H9 (cell line): ENCODE results near the gene SCAF4. TPM values are rescaled to one million over a fixed set of nuclear protein-coding genes. Genes with fewer than 3 reads are reported as not detected.

Experiments used
- DNase-seq: peaks from one replicate; pipeline ENCODE4 v3.0.0-alpha.2; 2017
- H2AFZ ChIP-seq: one replicate; pipeline ENCODE4 v1.6.1; 2013; ENCODE audit warnings: mild to moderate bottlenecking, low read length, control low read depth, moderate library complexity
- H2AK5ac ChIP-seq: 2 replicates; pipeline ENCODE4 v1.6.1; 2013; ENCODE audit warnings: low read length, control low read depth, mixed read lengths; ENCODE audit not compliant: insufficient read length
- H2BK120ac ChIP-seq: one replicate; pipeline ENCODE4 v1.6.1; 2013; ENCODE audit warnings: low read depth, mild to moderate bottlenecking, low read length, control low read depth, inconsistent platforms; ENCODE audit not compliant: poor library complexity, severe bottlenecking
- H2BK12ac ChIP-seq: 2 replicates; pipeline ENCODE4 v1.6.1; 2013; ENCODE audit warnings: low read length, control low read depth, mixed read lengths, low read depth; ENCODE audit not compliant: insufficient read length
- H2BK15ac ChIP-seq: 2 replicates; pipeline ENCODE4 v1.6.1; 2013; ENCODE audit warnings: low read depth, low read length, control low read depth
- H2BK20ac ChIP-seq: one replicate; pipeline ENCODE4 v1.6.1; 2013; ENCODE audit warnings: low read depth, mild to moderate bottlenecking, low read length, control low read depth, inconsistent platforms; ENCODE audit not compliant: poor library complexity, severe bottlenecking
- H2BK5ac ChIP-seq: 2 replicates; pipeline ENCODE4 v1.6.1; 2013; ENCODE audit warnings: low read length, control low read depth, mixed read lengths; ENCODE audit not compliant: insufficient read length
- H3K14ac ChIP-seq: 2 replicates; pipeline ENCODE4 v1.6.1; 2013; ENCODE audit warnings: low read length, control low read depth; ENCODE audit not compliant: insufficient read depth
- H3K18ac ChIP-seq: 2 replicates; pipeline ENCODE4 v1.6.1; 2013; ENCODE audit warnings: low read depth, mild to moderate bottlenecking, mixed read lengths, low read length, control low read depth; ENCODE audit not compliant: insufficient read length
- H3K23ac ChIP-seq: 2 replicates; pipeline ENCODE4 v1.6.1; 2013; ENCODE audit warnings: low read length, control low read depth, mixed read lengths, low read depth; ENCODE audit not compliant: insufficient read length
- H3K23me2 ChIP-seq: 2 replicates; pipeline ENCODE4 v1.6.1; 2013; ENCODE audit warnings: low read depth, mild to moderate bottlenecking, mixed read lengths, low read length, control low read depth; ENCODE audit not compliant: insufficient read length, poor library complexity, severe bottlenecking
- H3K27ac ChIP-seq: 2 replicates; pipeline ENCODE4 v1.5.1; 2013; ENCODE audit warnings: low read length, control low read depth, mixed read lengths, low read depth; ENCODE audit not compliant: insufficient read length
- H3K27me3 ChIP-seq: 2 replicates; pipeline ENCODE4 v1.6.1; 2013; ENCODE audit warnings: low read length, control low read depth, inconsistent platforms; ENCODE audit not compliant: insufficient read depth
- H3K4ac ChIP-seq: 2 replicates; pipeline ENCODE4 v1.6.1; 2013; ENCODE audit warnings: low read depth, mild to moderate bottlenecking, control low read depth, inconsistent platforms, low read length, moderate library complexity
- H3K4me1 ChIP-seq: 2 replicates; pipeline ENCODE4 v1.6.1; 2013; ENCODE audit warnings: low read length, control low read depth, inconsistent platforms; ENCODE audit not compliant: insufficient read depth
- H3K4me2 ChIP-seq: 2 replicates; pipeline ENCODE4 v1.6.1; 2013; ENCODE audit warnings: low read length, control low read depth, mixed read lengths; ENCODE audit not compliant: insufficient read length, insufficient read depth
- H3K56ac ChIP-seq: 2 replicates; pipeline ENCODE4 v1.6.1; 2013; ENCODE audit warnings: low read depth, mild to moderate bottlenecking, mixed read lengths, low read length, control low read depth; ENCODE audit not compliant: insufficient read length
- H3K79me1 ChIP-seq: 2 replicates; pipeline ENCODE4 v1.6.1; 2013; ENCODE audit warnings: low read depth, mild to moderate bottlenecking, moderate library complexity, low read length, control low read depth, inconsistent platforms; ENCODE audit not compliant: insufficient read depth, poor library complexity, severe bottlenecking
- H3K79me2 ChIP-seq: 2 replicates; pipeline ENCODE4 v1.6.1; 2013; ENCODE audit warnings: low read length, control low read depth, inconsistent platforms; ENCODE audit not compliant: insufficient read depth
- H3K9ac ChIP-seq: 2 replicates; pipeline ENCODE4 v1.6.1; 2013; ENCODE audit warnings: low read length, control low read depth, mixed read lengths; ENCODE audit not compliant: insufficient read length; ENCODE audit errors: extremely low read depth
- H3K9me3 ChIP-seq: one replicate; pipeline ENCODE4 v1.6.1; 2013; ENCODE audit warnings: low read depth, low read length, inconsistent platforms; ENCODE audit not compliant: control insufficient read depth
- H3T11ph ChIP-seq: one replicate; pipeline ENCODE4 v1.6.1; 2013; ENCODE audit warnings: mild to moderate bottlenecking, low read length, control low read depth, inconsistent platforms
- H4K20me1 ChIP-seq: one replicate; pipeline ENCODE4 v1.6.1; 2013; ENCODE audit not compliant: control insufficient read depth, insufficient read length, insufficient read depth
- H4K5ac ChIP-seq: 2 replicates; pipeline ENCODE4 v1.6.1; 2013; ENCODE audit warnings: low read depth, mild to moderate bottlenecking, mixed read lengths, low read length, control low read depth; ENCODE audit not compliant: insufficient read length
- H4K8ac ChIP-seq: replicated peaks from 2 replicates; pipeline ENCODE4 v1.6.1; 2013; ENCODE audit warnings: low read length, control low read depth, mixed read lengths, low read depth; ENCODE audit not compliant: insufficient read length
- H4K91ac ChIP-seq: 2 replicates; pipeline ENCODE4 v1.6.1; 2013; ENCODE audit warnings: low read depth, mild to moderate bottlenecking, moderate library complexity, mixed read lengths, low read length, control low read depth; ENCODE audit not compliant: insufficient read length
- H3K27ac Mint-ChIP-seq, 3 experiments: 2 replicates in 2 of 3; 3 replicates in 1 of 3; pipeline ENCODE4 v1.8.0; 2020 to 2021; ENCODE audit warnings: mixed read lengths in 3 of 3, mild to moderate bottlenecking in 1 of 3, moderate library complexity in 1 of 3
- H3K27me3 Mint-ChIP-seq: 2 replicates; pipeline ENCODE4 v1.8.0; 2021; ENCODE audit warnings: low read depth, mild to moderate bottlenecking, moderate library complexity, mixed read lengths
- H3K36me3 Mint-ChIP-seq, 3 experiments: 2 replicates in 2 of 3; 3 replicates in 1 of 3; pipeline ENCODE4 v1.8.0; 2020 to 2021; ENCODE audit warnings: low read depth in 3 of 3, mixed read lengths in 3 of 3; ENCODE audit not compliant: insufficient read depth in 1 of 3
- H3K4me1 Mint-ChIP-seq, 2 experiments: 2 replicates each; pipeline ENCODE4 v1.8.0; 2020; ENCODE audit warnings: mixed read lengths in 2 of 2
- H3K4me3 Mint-ChIP-seq, 2 experiments: 2 replicates in 1 of 2; 3 replicates in 1 of 2; pipeline ENCODE4 v1.8.0; 2020 to 2021; ENCODE audit warnings: mild to moderate bottlenecking in 2 of 2, mixed read lengths in 2 of 2, moderate library complexity in 1 of 2
- H3K9me3 Mint-ChIP-seq, 2 experiments: 2 replicates in 1 of 2; 3 replicates in 1 of 2; pipeline ENCODE4 v1.8.0; 2020; ENCODE audit warnings: mild to moderate bottlenecking in 2 of 2, mixed read lengths in 2 of 2, moderate library complexity in 1 of 2
- WGBS: extraction: QIAGEN DNeasy Blood & Tissue Kit; methylation state at CpG from one replicate; pipeline ENCODE4 v1.1.7; 2013; ENCODE audit warnings: missing lambda C conversion rate, low lambda C conversion rate, mixed read lengths; ENCODE audit not compliant: insufficient read length; ENCODE audit errors: extremely low coverage; 5-methylcytosine and 5-hydroxymethylcytosine counted together
- total RNA-seq: library from RNA; stranded (reverse); gene quantifications from 2 replicates; pipeline ENCODE4 v1.2.1, GENCODE V29; 2021
- TF ChIP-seq, protein P1 (sequence below): fragments of 200-600 bp; sonication (generic); conservative IDR thresholded peaks from 3 replicates; pipeline ENCODE4 v1.8.0; 2021; ENCODE audit warnings: antibody characterized with exemption, mild to moderate bottlenecking

SCAF4 gene
- total RNA-seq, 1 experiment from 2014 or later = 76.8 TPM

DNA sequence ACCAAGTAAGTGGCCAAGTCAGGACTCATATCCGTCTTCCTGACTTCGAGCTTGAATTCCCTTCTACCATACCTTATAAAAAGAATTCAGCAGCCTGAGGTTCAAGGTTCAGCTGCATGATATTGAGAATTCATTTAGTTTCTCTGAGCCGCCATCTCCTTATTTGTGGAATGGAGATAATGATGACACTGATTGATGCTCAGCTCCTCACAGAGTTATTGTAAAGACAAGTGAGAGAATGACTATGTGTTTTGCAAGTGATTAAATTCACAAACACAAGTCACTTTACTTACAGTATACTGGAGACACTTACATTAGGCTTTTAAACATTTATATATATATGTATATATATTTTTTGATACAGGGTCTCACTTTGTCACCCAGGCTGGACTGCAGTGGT lies 39.8 kb upstream of the SCAF4 start:
- no peak overlapping the region for H3K4me3 Mint-ChIP-seq
- no peaks in the 10 kb centered on the region for H3K4me1 ChIP-seq
- H2BK12ac ChIP-seq = no peak overlapping the region
- H4K20me1 ChIP-seq = no peaks in the 10 kb centered on the region
- no peak overlapping the region for H4K8ac ChIP-seq
- H3K79me2 ChIP-seq = no peaks in the 10 kb centered on the region
- no peak overlapping the region for H3T11ph ChIP-seq
- H3K4me2 ChIP-seq = no peak overlapping the region
- no peak overlapping the region for H3K56ac ChIP-seq
- WGBS = no CpG with 5 or more reads among the region's 3 CpGs
- H2AFZ ChIP-seq = no peak overlapping the region
- no peak overlapping the region for H2AK5ac ChIP-seq
- H3K4ac ChIP-seq = no peak overlapping the region
- H4K5ac ChIP-seq = no peak overlapping the region
- H3K14ac ChIP-seq = no peak overlapping the region
- no peaks in the 10 kb centered on the region for H3K9me3 ChIP-seq
- no peaks in the 10 kb centered on the region for H3K27me3 Mint-ChIP-seq
- no peaks in the 10 kb centered on the region for H3K9me3 Mint-ChIP-seq
- H3K27ac Mint-ChIP-seq = no peak overlapping the region
- no peak overlapping the region for H3K18ac ChIP-seq
- no peaks in the 10 kb centered on the region; a peak in 1 of 7 replicates for H3K36me3 Mint-ChIP-seq
- H2BK120ac ChIP-seq = no peak overlapping the region
- H3K23me2 ChIP-seq = no peaks in the 10 kb centered on the region
- DNase-seq = no peak
- H3K4me1 Mint-ChIP-seq = no peaks in the 10 kb centered on the region
- H2BK20ac ChIP-seq = no peak overlapping the region
- no peak overlapping the region for H3K27ac ChIP-seq
- H3K9ac ChIP-seq = no peak overlapping the region
- no peak overlapping the region for H3K23ac ChIP-seq
- TF ChIP-seq, protein P1, sequence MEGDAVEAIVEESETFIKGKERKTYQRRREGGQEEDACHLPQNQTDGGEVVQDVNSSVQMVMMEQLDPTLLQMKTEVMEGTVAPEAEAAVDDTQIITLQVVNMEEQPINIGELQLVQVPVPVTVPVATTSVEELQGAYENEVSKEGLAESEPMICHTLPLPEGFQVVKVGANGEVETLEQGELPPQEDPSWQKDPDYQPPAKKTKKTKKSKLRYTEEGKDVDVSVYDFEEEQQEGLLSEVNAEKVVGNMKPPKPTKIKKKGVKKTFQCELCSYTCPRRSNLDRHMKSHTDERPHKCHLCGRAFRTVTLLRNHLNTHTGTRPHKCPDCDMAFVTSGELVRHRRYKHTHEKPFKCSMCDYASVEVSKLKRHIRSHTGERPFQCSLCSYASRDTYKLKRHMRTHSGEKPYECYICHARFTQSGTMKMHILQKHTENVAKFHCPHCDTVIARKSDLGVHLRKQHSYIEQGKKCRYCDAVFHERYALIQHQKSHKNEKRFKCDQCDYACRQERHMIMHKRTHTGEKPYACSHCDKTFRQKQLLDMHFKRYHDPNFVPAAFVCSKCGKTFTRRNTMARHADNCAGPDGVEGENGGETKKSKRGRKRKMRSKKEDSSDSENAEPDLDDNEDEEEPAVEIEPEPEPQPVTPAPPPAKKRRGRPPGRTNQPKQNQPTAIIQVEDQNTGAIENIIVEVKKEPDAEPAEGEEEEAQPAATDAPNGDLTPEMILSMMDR = no peak
- H2BK15ac ChIP-seq = no peak overlapping the region
- no peaks in the 10 kb centered on the region for H3K79me1 ChIP-seq
- no peaks in the 10 kb centered on the region for H3K27me3 ChIP-seq
- H4K91ac ChIP-seq = no peak overlapping the region
- H2BK5ac ChIP-seq = no peak overlapping the region
